HAP-1 (cell line): ENCODE data around the gene SYNGR3.
"Not testable (repeated sequence)": the region's sequence is repeated elsewhere in the genome, so short reads cannot be mapped to it uniquely, and the experiment has no call there.

Source experiments
- DNase-seq, 2 experiments: peaks; one replicate each; pipeline ENCODE4 v3.0.0-alpha.2; 2016 to 2020; ENCODE audit warnings: low spot score in 2 of 2
- H3K27me3 ChIP-seq: fragments of 250-450 bp; sonication (Bioruptor Pico); 2 replicates; pipeline ENCODE4 v1.5.1; 2020; ENCODE audit warnings: low read depth, mild to moderate bottlenecking, moderate library complexity
- H3K36me3 ChIP-seq: fragments of 250-450 bp; sonication (Bioruptor Pico); replicated peaks from 2 replicates; pipeline ENCODE4 v1.5.1; 2020; ENCODE audit warnings: mild to moderate bottlenecking
- H3K4me1 ChIP-seq: fragments of 250-450 bp; sonication (Bioruptor Pico); 2 replicates; pipeline ENCODE4 v1.5.1; 2020; ENCODE audit warnings: mild to moderate bottlenecking
- H3K4me3 ChIP-seq: fragments of 250-450 bp; sonication (Bioruptor Pico); 2 replicates; pipeline ENCODE4 v1.5.1; 2020; ENCODE audit warnings: mild to moderate bottlenecking, moderate library complexity
- H3K9me3 ChIP-seq: fragments of 250-450 bp; sonication (Bioruptor Pico); 2 replicates; pipeline ENCODE4 v1.5.1; 2020; ENCODE audit warnings: mild to moderate bottlenecking, moderate library complexity
- in situ Hi-C: fragments of 300-500 bp; cut with MboI; formaldehyde crosslinking; loops from 3 replicates; pipeline ENCODE4 v1.14.3; 2020; ENCODE audit warnings: low sequenced_read_pairs, inconsistent platforms, mixed read lengths

SYNGR3 gene

GRCh38 chr16:1950047-1950446 lies 39.7 kb upstream of the SYNGR3 start:
- no peaks in the 10 kb centered on the region for H3K27me3 ChIP-seq
- peaks cover 3% of the 10 kb centered on the region; the same call in 1 of the 2 replicates for H3K4me1 ChIP-seq
- no peak overlapping the region for H3K4me3 ChIP-seq
- H3K9me3 ChIP-seq, result no peaks in the 10 kb centered on the region
- in situ Hi-C loops, result no loop called here
- DNase-seq, result no peak
- no peaks in the 10 kb centered on the region for H3K36me3 ChIP-seq

- peaks cover 3% of the 10 kb centered on the region; the same call in 1 of the 2 replicates for H3K4me1 ChIP-seq
- no peaks in the 10 kb centered on the region for H3K9me3 ChIP-seq
- DNase-seq, result no peak
- no peak overlapping the region for H3K4me3 ChIP-seq
- in situ Hi-C loops, result no loop called here
- no peaks in the 10 kb centered on the region for H3K27me3 ChIP-seq
- H3K36me3 ChIP-seq, result no peaks in the 10 kb centered on the region
These were observed 39.2 kb upstream of the SYNGR3 start for GRCh38 chr16:1950559-1950958.

GRCh38 chr16:1953734-1954133 lies 36.0 kb upstream of the SYNGR3 start:
- Histone ChIP-seq H3K4me1 (peaks cover 3% of the 10 kb centered on the region; the same call in 1 of the 2 replicates), H3K9me3 (no peaks in the 10 kb centered on the region), H3K36me3 (no peaks in the 10 kb centered on the region), H3K4me3 (no peak overlapping the region), H3K27me3 (no peaks in the 10 kb centered on the region)
- no peak for DNase-seq
- in situ Hi-C loops, result no loop called here

GRCh38 chr16:1957434-1958142 lies 32.2 kb upstream of the SYNGR3 start:
- Histone ChIP-seq H3K36me3 (peaks cover 20% of the 10 kb centered on the region), H3K4me1 (peaks cover 27% of the 10 kb centered on the region)
- in situ Hi-C loops, H3K27me3 ChIP-seq, H3K9me3 ChIP-seq, H3K4me3 ChIP-seq, DNase-seq: not testable (repeated sequence)

- H3K9me3 ChIP-seq, H3K27me3 ChIP-seq, H3K4me3 ChIP-seq, in situ Hi-C loops, DNase-seq: not testable (repeated sequence)
- H3K4me1 ChIP-seq, result peaks cover 29% of the 10 kb centered on the region
- H3K36me3 ChIP-seq, result peaks cover 25% of the 10 kb centered on the region
These were observed 31.7 kb upstream of the SYNGR3 start for GRCh38 chr16:1958143-1958491.

GRCh38 chr16:1958715-1959268 lies 31.0 kb upstream of the SYNGR3 start:
- Histone ChIP-seq H3K4me3 (peak overlapping the region; percentile 89), H3K36me3 (peaks cover 32% of the 10 kb centered on the region), H3K4me1 (peaks cover 29% of the 10 kb centered on the region), H3K9me3 (no peaks in the 10 kb centered on the region), H3K27me3 (no peaks in the 10 kb centered on the region)
- in situ Hi-C loops, result no loop called here
- no peak for DNase-seq

GRCh38 chr16:1959269-1960039 lies 30.3 kb upstream of the SYNGR3 start, which contains the start of gene NDUFB10:
Gene NDUFB10, plus strand, starts transcription at chr16:1959538. Its CDS starts 87 bp downstream, at chr16:1959625.
- Histone ChIP-seq H3K36me3 (peaks cover 38% of the 10 kb centered on the region), H3K4me1 (peaks cover 29% of the 10 kb centered on the region), H3K27me3 (no peaks in the 10 kb centered on the region), H3K9me3 (no peaks in the 10 kb centered on the region), H3K4me3 (peak within 1 kb of the TSS; percentile 89)
- in situ Hi-C loops, result no loop called here
- DNase-seq, result peak; percentile 81 to 95

- no peaks in the 10 kb centered on the region for H3K27me3 ChIP-seq
- H3K4me1 ChIP-seq, result peaks cover 32% of the 10 kb centered on the region
- in situ Hi-C loops, result no loop called here
- peaks cover 48% of the 10 kb centered on the region for H3K36me3 ChIP-seq
- H3K9me3 ChIP-seq, result no peaks in the 10 kb centered on the region
- DNase-seq, result peak; percentile 68 to 77
- peak overlapping the region; percentile 89 for H3K4me3 ChIP-seq
These were observed 28.8 kb upstream of the SYNGR3 start for GRCh38 chr16:1960665-1961630.

GRCh38 chr16:1961651-1962067 lies 28.1 kb upstream of the SYNGR3 start:
- Histone ChIP-seq H3K4me1 (peaks cover 35% of the 10 kb centered on the region), H3K4me3 (peak overlapping the region; percentile 100), H3K36me3 (peaks cover 52% of the 10 kb centered on the region), H3K9me3 (no peaks in the 10 kb centered on the region), H3K27me3 (no peaks in the 10 kb centered on the region)
- in situ Hi-C loops, result no loop called here
- DNase-seq, result peak; percentile 60 to 73

- in situ Hi-C loops, H3K9me3 ChIP-seq, H3K27me3 ChIP-seq: not testable (repeated sequence)
- Histone ChIP-seq H3K4me1 (peaks cover 35% of the 10 kb centered on the region), H3K36me3 (peaks cover 52% of the 10 kb centered on the region), H3K4me3 (peak overlapping the region; percentile 100)
- DNase-seq, result peak in 1 of 2 experiments; percentile 34
These were observed 27.3 kb upstream of the SYNGR3 start for GRCh38 chr16:1962161-1963153.

- peaks cover 34% of the 10 kb centered on the region for H3K4me1 ChIP-seq
- peak in 1 of 2 experiments; percentile 51 for DNase-seq
- peaks cover 52% of the 10 kb centered on the region for H3K36me3 ChIP-seq
- no peaks in the 10 kb centered on the region for H3K9me3 ChIP-seq
- no peaks in the 10 kb centered on the region for H3K27me3 ChIP-seq
- in situ Hi-C loops, result no loop called here
- H3K4me3 ChIP-seq, result peak overlapping the region; percentile 100
These were observed 25.8 kb upstream of the SYNGR3 start for GRCh38 chr16:1963806-1964505.
